ENCODE measurements around the gene FNDC3B.

The FNDC3B gene

DNA sequence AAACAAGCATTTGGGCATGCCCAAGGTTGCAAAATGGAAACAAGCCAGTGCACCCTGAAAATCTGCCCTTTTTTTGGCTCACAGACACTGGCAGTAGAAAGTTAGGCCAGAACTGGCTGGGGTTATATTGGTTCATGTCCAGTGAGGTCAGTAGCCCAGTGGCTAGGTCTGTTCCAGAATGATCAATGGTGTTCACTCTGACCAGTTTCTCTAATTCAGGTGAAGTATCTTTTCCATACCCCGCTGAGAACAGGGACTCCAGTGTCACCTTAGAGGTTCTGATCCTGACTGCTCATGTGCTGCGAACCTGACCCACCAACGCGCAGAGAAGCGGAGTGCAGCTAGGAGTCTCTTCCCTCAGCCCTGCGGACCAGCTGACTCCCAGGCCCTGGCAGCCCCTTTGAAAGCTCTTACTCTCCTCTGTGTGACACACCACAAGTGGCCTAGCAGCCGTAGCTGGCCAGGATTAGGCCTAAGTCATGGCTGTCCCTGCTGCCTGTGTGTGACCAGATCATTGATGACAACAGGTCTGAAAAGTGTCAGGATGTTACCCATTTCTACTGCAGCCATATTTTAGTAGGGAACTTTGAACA, 285.3 kb downstream of the FNDC3B start:
- no peak for DNase-seq

DNA sequence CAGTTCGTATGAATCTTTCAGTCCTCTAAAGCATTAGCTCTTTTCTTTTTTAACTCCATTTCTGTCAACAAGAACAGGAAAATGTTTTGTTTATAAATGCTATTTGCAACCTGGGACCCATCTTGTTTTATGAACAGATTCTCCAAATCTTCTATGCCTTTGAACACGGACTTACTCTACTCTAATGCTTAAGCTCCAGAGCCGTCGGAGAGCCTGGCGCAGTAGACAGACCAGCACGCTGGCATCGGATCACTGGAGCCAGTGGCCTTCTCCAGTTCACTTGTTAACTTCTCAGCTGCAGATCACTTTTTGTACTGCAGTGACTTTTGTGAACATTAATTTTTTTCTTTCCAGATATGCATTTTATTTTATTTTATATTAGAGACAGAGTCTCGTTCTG, 286.1 kb downstream of the FNDC3B start:
- DNase-seq: no peak

DNA sequence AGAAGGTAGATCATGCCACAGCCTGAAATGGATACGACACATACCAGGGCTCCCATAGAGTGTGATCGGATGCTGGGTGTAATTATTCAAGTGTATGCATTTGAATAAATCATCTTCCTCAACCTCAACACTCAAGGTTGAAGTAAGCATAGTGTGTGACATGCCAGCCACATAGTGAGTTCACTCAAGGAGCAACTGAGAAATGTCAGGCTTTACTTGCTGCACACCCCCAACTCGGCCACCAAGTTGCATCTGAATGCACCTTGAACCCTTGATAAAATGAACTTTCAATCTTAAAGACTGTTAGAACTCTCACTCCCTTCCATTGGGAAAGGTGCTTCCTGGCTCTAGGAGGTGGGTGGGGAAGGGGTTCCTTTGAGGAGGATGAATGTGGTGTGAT, 287.6 kb downstream of the FNDC3B start:
- no peak for DNase-seq

DNA sequence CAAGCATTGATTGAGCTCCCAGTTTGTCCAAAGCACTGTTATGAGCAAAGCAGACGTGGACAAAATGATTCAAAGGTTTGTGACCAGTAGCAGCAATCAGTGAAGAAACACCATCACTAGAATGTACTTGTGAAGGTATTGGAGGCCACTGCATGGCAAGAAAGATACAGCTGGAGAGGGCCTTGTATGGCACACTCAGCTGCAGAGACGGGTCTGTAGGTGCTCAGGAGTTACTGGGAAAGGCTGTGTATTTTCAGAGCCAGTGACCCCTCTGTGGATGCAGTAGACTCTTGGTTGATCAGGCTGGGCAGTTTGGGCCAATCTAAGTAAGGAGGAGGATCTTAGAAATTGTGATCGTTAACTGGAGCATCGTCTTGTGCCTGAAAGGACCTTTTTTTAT, 288.9 kb downstream of the FNDC3B start:
- DNase-seq: no peak

DNA sequence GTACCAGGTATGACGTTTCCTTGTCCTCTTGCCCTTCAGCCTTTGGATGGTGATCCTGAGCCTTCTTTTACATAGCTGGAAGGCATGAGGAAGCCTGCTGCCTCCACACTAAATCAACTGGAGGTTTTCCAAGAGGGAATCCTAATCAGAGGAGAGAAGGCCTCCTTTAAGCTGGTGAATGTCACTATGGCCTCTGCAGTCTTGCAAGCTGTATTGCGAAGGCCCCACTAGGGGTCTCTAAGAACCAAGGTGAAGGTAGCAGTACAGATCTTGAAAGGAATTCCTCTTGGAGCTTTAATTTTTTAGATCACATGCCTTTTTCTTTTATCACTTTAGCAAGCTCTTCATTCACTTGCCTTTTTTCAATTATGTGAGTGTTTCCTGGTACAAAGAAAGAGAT, 289.7 kb downstream of the FNDC3B start:
- DNase-seq: no peak

DNA sequence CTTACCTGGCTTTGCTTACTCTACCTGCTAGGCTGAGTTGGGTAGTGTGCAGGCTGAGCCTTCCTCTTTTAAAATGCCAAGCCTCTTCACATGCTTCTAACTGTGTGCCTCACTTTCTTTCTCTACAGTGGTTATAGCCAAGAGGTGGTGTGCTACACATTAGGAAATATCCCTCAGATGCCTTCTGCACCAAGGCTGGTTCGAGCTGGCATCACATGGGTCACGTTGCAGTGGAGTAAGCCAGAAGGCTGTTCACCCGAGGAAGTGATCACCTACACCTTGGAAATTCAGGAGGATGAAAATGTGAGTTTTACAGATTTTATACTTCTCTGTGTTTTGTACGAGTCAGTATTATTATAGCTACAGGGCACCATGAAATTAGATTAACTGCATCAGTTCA, 291.0 kb downstream of the FNDC3B start:
- no peak for DNase-seq

- DNase-seq: peak; percentile 29
These were observed 293.1 kb downstream of the FNDC3B start for GRCh38 chr3:172332256-172333041.

- DNase-seq: no peak
These were observed 293.6 kb downstream of the FNDC3B start for GRCh38 chr3:172333042-172333377.

GRCh38 chr3:172333692-172334457, 294.5 kb downstream of the FNDC3B start:
- DNase-seq: no peak

DNA sequence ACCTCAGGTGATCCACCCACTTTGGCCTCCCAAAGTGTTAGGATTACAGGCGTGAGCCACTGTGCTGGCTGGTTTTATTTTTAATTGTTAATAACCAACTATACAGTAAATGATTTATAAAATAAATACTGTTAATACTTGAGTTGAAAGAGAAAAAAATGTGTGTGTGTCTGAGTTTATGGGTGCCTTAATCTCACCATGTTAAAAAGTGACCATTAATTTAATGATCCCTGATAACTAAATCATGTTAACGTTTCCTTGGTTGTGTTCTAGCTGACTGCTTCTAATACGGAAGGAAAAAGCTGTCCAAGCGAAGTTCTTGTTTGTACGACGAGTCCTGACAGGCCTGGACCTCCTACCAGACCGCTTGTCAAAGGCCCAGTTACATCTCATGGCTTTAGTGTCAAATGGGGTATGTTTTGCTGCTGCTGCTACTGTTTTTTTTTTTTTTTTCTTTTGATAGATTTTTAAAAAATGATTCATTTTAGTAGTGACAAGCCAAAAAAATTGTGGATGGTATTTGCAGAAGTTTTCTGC, 295.4 kb downstream of the FNDC3B start:
- no peak for DNase-seq

DNA sequence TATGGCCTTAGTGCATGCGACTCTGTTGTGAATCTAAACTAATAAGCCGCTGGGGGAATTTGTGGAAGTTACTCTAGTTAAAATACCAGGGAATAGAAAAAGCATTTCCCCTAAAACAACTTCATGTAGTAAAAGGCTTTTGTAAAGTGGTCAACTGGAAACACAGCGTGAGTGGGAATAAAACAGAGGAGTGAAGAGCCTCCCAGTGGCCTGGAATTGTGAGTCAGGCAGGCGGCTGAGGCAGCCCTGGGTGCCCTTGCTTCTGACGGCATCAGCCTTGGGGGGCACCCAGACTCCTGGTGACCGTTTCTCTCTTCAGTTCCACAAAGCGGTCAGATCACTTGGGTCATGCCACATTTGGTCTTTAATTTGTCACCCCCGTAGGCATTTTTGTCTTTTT, 300.5 kb downstream of the FNDC3B start:
- no peak for DNase-seq

GRCh38 chr3:172340583-172340982, 301.2 kb downstream of the FNDC3B start:
- DNase-seq: no peak

GRCh38 chr3:172341482-172342059, 302.2 kb downstream of the FNDC3B start:
- DNase-seq: no peak

- no peak for DNase-seq
These were observed 302.8 kb downstream of the FNDC3B start for GRCh38 chr3:172342097-172342659.

DNA sequence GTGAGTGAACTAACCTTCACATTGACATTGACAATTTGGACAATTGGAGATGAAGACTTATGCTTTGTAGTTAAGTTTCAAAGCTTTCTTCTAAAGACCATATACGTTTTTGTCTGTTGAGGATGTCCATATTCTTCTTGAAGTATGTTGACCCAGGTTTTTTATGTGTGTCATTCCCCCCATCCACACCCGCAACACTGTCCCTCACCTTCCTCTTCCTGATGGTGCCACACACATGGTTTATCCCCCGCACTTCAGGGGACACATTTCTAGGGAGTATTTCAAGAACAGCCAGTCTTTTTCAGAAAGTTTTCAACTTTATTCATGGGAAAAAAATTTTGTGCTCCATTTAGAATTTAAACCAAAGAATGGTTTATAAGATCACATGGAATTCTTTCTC, 303.7 kb downstream of the FNDC3B start:
- no peak for DNase-seq

DNA sequence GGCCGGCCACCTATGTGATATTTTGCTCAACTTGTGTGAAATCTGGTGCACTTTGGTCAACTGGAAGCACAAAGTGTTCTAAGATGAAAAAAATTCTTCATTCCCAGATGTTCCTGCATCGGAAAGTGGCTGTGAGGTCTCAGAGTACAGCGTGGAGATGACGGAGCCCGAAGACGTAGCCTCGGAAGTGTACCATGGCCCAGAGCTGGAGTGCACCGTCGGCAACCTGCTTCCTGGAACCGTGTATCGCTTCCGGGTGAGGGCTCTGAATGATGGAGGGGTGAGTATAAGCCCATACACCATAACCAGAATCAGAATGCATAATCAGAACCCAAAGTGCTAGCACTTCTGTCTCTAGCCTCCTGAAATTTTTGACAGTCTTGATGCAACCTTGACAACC, 304.6 kb downstream of the FNDC3B start:
- no peak for DNase-seq

DNA sequence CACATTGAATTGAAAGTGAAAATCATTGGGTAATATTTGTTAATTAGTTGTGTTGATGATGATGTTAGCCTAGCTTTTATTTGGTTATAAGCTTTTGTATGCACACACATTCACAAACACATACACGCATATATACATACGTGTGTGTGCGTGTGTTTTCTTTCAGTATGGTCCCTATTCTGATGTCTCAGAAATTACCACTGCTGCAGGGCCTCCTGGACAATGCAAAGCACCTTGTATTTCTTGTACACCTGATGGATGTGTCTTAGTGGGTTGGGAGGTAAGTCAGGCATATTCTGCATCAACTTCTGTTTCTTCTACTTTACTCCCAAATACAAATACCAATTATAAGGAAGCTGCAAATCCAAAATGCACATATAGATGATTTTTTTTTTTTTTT, 306.8 kb downstream of the FNDC3B start:
- DNase-seq: no peak

- no peak for DNase-seq
These were observed 308.7 kb downstream of the FNDC3B start for GRCh38 chr3:172347895-172348679.

DNA sequence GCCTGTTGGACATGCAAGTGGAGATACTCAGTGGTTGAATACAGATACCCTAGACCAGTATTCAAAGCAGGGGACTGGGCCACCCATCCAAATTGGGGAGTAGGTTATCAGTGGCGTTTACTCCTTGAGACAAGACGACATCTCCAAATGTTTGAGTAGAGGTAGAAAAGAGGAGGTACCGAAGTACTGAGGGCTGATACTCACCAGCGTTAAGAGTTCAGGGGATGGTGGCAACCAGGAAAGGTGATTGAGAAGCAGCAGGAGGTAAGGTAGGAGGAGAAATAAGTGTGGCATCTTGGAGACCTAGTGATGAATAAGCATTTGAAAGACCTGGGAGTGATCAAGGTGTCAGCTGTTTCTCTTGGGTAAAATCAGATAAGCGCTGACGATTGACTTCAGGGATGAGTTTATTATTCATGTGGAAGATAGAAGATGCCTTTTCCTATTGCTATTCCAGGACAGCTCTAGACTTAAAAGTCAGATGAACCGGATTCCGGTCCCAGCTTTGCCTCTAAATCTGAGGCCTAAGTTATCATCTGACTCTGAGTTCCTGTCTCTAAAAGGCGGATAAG, 312.6 kb downstream of the FNDC3B start:
- no peak for DNase-seq

DNA sequence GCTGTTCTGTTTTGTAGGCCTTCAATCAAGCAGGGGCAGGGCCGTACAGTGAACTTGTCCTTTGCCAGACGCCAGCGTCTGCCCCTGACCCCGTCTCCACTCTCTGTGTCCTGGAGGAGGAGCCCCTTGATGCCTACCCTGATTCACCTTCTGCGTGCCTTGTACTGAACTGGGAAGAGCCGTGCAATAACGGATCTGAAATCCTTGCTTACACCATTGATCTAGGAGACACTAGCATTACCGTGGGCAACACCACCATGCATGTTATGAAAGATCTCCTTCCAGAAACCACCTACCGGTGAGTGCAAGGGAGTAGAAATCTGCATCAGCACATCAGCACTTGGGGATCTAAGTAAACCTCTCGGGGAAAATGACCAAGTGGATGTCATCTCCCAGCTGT, 313.4 kb downstream of the FNDC3B start:
- DNase-seq: no peak

GRCh38 chr3:172354931-172355499, 315.6 kb downstream of the FNDC3B start:
- DNase-seq: no peak

DNA sequence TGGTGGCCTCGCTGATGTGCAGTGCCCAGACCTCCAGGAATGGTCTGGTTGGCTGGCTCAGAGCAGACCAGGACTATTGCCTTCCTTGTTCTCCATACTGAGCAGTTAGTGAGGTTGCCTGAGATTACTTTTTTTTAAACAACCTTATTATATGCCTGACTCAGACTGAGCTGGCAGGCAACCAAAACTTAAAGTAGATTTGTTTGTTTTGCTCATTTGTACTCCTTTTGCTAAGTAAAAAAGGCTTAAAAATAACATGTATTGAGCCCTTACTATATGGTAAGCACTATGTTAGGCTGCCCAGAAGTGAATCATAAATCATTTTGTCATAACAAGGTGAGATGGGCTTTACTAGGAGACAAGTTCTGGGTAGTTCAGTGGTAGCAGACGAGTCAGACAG, 316.5 kb downstream of the FNDC3B start:
- DNase-seq: no peak
